NCI-H345 treated with DMSO at 0.1 percent for 48 hours (cell line): ENCODE data around the gene ITGBL1.

Experiments used
- DNase-seq: peaks from one replicate; lab custom pipeline; 2025; ENCODE audit not compliant: unreplicated experiment; lab: John Stamatoyannopoulos, UW

Gene ITGBL1

GRCh38 chr13:101565317-101565716, 112.8 kb downstream of the ITGBL1 start:
- DNase-seq, result no peak

DNA sequence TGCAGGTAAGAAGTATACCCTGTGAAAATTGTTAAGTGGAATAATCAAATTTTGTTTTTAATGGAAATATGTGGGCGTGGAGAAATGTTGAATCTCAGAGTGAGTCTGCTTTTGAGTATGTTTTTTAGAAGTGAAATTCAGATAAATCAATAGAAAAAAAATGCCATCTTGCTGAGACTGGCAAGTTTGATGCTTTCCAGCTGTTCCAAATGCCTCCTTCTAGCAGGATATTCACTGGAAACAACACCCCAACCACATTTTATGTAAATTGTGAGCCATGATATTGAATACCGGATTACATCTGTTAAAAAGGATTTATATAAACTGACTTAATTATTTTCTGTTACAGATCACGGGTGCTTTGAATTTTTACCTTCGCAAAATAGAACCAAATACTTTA, 115.4 kb downstream of the ITGBL1 start:
- no peak for DNase-seq

DNA sequence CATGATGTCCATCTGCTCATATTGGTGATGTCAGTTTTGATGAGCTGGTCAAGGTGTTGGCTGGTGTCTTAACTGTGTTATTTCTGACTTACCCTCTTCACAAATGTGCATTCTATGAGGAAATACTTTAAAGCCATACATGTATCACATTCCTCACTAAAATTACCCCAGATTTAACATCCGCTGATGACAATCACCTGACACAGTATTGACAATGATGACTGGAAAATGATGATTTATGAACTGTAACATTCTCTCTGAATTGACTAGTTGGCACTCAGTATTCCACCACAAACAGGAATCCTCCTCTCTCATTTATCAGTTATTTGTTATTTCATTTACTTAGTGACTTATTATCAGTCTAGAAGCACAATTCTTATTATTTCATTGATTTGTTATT, 117.3 kb downstream of the ITGBL1 start:
- DNase-seq, result no peak

DNA sequence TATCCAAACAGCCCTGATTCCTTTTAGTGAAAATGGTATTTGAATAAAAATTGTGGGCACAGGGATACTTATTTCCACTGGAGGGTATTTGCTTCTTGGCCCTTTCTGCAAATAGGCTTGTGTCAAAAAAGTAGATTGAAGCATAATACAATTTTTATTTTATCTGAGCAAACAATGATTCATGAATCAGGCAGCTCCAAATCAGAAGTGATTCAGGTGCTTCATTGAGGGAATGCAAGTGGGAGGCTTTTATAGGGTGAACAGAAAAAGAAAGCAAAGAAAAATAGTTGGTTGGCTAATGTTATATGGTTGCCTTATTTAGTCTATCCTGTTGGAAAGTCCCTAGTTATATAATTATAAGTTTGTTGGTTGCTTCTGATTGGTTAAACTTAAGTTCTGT, 117.9 kb downstream of the ITGBL1 start:
- DNase-seq, result no peak

- DNase-seq, result no peak
Observed at GRCh38 chr13:101572456-101572855, 120.0 kb downstream of the ITGBL1 start.

- no peak for DNase-seq
Observed at GRCh38 chr13:101575581-101575980, 123.1 kb downstream of the ITGBL1 start.

DNA sequence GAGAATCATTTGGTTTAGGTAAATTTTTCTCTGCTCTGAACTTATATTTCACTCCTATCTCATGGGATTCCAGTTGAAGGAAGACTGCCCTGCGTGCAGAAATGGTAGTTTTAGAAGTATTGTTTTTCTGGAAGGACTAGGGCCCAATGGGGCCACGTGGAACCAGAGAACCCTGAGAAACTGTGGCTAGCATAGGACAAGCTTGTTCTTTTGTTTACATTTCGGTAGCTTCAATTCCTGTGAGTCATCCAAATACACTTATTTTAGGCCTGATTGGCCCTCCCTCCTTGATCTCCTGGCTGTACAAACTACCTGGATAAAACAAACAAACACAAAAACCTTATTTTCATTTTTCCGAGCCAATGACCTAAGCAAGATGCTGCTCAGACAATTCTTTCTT, 124.0 kb downstream of the ITGBL1 start:
- no peak for DNase-seq

DNA sequence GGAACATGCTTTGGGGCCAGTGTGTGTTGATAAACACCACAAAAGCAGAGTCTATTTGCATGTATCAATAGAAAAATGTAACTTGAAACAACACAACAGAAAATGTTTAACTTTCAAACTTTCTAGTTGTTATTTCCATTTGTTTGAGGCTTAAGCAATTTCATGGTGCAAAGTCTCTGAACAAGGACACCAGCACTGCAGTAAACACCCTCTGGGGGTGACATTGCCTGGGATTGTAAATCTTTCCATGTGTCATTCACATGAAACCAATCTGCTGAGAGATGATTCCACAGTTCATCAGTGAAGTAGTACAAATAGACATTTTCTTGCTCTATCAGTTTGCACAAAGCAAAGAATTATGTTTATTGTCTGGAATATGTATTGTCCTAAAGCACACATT, 124.5 kb downstream of the ITGBL1 start:
- no peak for DNase-seq

GRCh38 chr13:101579281-101579802, 126.9 kb downstream of the ITGBL1 start:
- peak; percentile 54 for DNase-seq

GRCh38 chr13:101584331-101584730, 131.9 kb downstream of the ITGBL1 start:
- no peak for DNase-seq

DNA sequence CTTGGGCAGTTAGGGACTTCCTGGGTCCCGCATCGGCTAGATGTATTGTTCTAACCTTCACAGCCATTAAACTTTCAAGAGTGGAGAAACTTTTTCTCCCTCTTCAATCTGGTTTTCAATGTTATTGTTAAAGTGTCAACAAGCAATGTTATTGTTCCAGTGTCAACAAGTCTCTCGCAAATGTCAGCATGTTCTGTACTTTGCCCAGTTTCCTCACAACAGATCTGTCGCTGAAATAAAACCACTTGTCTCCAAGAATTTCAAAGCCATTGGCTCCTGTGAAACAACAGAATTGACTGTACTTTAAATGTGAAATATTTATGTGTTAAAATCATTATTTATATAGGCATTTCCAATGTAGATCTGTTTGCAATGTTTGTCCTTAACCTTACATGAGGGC, 138.0 kb downstream of the ITGBL1 start:
- no peak for DNase-seq

DNA sequence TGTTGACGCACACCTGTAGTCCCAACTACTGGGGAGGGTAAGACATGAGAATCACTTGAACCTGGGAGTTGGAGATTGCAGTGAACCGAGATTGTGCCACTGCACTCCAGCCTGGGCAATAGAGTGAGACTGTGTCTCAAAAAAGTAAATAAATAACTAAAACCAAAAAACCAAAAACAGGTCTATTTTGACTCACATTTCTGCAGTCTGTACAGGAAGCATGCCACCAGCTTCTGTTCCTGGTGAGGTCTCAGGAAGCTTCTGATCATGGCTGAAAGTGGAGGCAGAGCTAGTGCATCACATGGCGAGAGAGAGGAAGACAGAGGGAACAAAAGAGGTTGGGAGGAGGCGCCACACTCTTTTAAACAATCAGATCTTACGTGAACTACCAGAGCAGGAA, 142.5 kb downstream of the ITGBL1 start:
- DNase-seq, result no peak

DNA sequence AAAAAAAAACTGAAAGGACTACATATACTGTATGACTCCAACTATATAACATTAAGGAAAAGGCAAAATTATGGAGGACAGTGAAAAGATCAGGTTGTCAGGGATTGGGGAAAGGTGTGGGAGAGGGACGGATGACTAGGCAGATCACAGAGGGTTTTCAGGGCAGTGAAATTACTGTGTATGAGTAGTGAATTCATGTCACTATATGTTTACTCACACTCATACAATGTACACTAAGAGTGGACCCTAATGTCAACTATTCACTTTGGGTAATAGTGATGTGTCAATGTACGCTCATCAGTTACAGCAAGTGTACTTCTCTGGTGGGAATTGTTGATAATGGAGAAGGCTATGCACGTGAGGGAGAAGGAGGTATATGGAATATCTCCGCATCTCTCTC, 144.3 kb downstream of the ITGBL1 start:
- DNase-seq, result no peak

DNA sequence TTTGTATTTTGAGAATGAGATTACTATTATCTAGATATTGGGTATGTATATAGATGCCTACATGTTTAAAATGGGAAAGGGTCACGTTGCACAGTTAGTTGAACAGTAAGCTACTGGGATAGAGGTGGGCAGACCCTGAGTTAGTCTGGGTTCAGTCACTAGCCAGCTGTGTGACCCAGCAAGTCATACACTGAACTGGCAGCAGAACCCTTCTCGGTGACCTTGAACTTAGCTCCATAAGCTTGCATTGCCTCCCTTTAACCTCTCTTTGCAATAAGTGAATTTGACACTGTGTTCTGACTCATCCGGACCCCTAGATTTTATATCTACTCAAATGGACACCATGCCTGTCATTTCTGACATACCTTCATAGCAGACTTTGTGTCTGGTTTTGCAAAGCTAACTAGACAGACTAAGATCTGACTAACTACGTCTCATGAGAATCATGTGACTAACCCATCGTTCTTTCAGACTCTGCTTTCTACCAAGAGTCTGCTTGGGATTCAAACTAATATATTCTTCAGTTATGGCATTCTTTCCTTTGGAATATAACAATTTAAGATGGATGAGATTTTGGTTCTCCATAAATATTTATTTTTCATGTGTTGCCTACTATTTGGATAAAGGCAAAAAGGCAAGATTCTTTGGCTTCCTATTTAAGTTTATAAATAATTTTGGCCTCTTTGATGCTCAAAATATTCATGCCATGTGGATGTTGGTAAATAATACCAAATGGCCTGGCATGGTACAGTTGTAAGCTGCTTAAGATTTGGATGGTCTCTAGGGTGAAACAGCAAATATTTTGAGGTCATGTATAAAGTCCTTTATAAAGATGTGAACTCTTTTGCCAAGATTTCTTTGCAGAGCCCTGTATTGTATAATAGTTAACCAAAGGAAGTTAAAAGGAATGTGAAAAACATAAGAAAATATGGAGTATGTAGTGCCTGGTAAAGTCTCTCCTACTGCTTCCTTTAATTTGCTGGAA, 159.3 kb downstream of the ITGBL1 start:
- no peak for DNase-seq

DNA sequence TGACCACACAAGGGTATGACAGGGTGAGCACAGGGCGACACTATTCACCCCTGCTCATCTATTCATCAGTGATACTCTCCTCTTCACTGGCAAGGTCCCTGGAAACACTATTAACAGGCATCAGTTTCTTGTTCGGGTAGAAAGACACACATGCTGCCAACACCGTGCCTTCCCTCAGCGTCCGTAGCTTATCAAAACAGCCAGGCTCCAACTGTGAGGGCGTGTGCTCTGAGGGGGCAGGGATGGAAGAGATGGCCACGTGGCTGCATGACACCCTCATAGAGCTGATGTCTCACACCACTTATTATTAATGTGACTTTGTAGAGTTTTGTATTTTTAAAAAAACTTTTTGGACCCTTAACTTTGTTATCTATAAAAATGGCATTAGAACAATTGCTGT, 160.3 kb downstream of the ITGBL1 start:
- DNase-seq, result no peak

GRCh38 chr13:101614491-101614890, 162.0 kb downstream of the ITGBL1 start:
- DNase-seq, result no peak

DNA sequence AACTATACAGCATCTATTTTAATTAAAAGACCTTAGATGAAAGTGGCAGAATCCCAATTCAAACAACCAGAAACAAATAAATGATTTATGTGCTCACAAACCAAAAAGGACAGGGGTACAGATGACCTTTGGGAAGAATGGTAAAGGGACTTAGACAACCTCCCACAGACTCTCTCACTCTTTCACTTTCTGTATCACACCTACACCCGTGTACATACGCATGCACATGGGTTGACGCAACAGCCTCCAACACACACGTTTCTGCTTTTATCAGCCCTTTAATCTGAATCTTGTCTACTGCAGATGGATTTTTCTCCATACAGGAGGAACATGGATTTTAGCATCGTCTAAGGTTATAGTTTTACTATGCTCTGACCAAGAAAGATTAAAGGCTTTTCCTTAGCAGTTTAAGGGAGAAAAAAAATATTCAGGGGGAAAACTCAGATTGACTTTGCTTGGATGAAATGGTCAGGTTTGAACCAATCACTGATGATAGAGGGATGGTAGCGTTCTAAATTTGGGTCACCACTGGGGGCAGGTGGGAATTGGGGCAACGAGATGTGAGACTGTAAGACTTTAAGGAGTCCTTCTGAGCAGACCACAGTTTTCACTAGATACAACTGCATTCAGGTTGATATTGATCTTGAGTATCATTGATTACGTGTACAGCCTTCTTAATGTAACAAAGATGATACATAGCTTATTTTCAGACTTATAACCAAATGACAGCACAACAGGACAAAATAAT, 166.1 kb downstream of the ITGBL1 start:
- no peak for DNase-seq

DNA sequence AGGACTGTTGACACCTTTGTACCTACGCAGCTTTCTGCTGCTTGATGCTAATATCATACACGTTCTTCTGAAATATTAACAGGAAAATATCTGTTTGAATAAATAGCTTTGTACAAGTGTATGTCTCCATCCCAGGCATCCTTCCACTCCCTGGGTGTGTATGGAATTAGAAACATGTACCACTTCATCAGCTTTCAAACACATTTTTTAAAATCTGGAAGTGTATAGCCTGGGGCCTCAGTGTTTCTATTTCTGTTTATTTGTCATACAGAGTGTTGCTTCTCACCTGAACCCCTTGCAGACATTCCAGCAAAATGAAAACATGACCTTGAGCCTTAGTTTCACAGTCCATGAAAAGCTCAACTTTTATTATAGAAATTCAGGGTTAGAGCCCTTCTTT, 168.6 kb downstream of the ITGBL1 start:
- DNase-seq, result no peak

- no peak for DNase-seq
Observed at GRCh38 chr13:101623470-101624209, 171.2 kb downstream of the ITGBL1 start.

GRCh38 chr13:101624210-101624922, 171.9 kb downstream of the ITGBL1 start:
- DNase-seq, result peak; percentile 79

- DNase-seq, result peak; percentile 79
Observed at GRCh38 chr13:101624981-101625380, 172.5 kb downstream of the ITGBL1 start.
